Ishikawa (cell line): ENCODE data around the gene RSRP1.
A peak's percentile ranks its signal among the peaks of the same experiment; 100 is the strongest.

Experiments used
- CEBPB ChIP-seq: IDR thresholded peaks from 2 replicates; pipeline ENCODE4 v1.6.1; 2012
- EP300 ChIP-seq: IDR thresholded peaks from 2 replicates; pipeline ENCODE4 v1.6.1; 2012; ENCODE audit warnings: borderline replicate concordance
- REST ChIP-seq: IDR thresholded peaks from 2 replicates; pipeline ENCODE4 v1.6.1; 2012; ENCODE audit warnings: low read depth, mild to moderate bottlenecking
- TAF1 ChIP-seq: IDR thresholded peaks from 2 replicates; pipeline ENCODE4 v1.6.1; 2012; ENCODE audit warnings: low read depth, mild to moderate bottlenecking
- TCF12 ChIP-seq: IDR thresholded peaks from 2 replicates; pipeline ENCODE4 v1.6.1; 2012; ENCODE audit warnings: low read depth
- USF1 ChIP-seq: IDR thresholded peaks from 2 replicates; pipeline ENCODE4 v1.6.1; 2012
- YY1 ChIP-seq: IDR thresholded peaks from 2 replicates; pipeline ENCODE4 v1.6.1; 2012; ENCODE audit warnings: low read depth

GRCh38 chr1:25232866-25233784 lies 14.1 kb downstream of the RSRP1 start:
- peak; percentile 51 for TF ChIP-seq USF1
- no peak for TF ChIP-seq REST
- no peak for TF ChIP-seq TAF1
- TF ChIP-seq EP300, result no peak
- TF ChIP-seq TCF12, result no peak
- TF ChIP-seq CEBPB, result no peak
- TF ChIP-seq YY1, result no peak
